Ectodermal cell (in vitro differentiated cells): ENCODE data around the gene CCDC69.
"Not testable (repeated sequence)": the region's sequence is repeated elsewhere in the genome, so short reads cannot be mapped to it uniquely, and the experiment has no call there.

Experiments used
- H3K27ac ChIP-seq: 2 replicates; pipeline ENCODE4 v1.7.0; 2013; ENCODE audit warnings: mild to moderate bottlenecking, low read depth, low read length; ENCODE audit not compliant: insufficient read depth, poor library complexity, severe bottlenecking
- H3K27me3 ChIP-seq: 2 replicates; pipeline ENCODE4 v1.7.0; 2013; ENCODE audit warnings: mild to moderate bottlenecking, low read length; ENCODE audit not compliant: insufficient read depth, control insufficient read depth, poor library complexity, severe bottlenecking
- H3K36me3 ChIP-seq: one replicate; pipeline ENCODE4 v1.7.0; 2013; ENCODE audit warnings: low read length; ENCODE audit not compliant: control insufficient read depth, insufficient read depth
- H3K4me1 ChIP-seq: one replicate; pipeline ENCODE4 v1.7.0; 2013; ENCODE audit warnings: low read length; ENCODE audit not compliant: control insufficient read depth, insufficient read depth
- H3K4me3 ChIP-seq: 2 replicates; pipeline ENCODE4 v1.7.0; 2013; ENCODE audit warnings: low read depth, low read length, control low read depth; ENCODE audit not compliant: insufficient read depth
- H3K9me3 ChIP-seq: 2 replicates; pipeline ENCODE4 v1.7.0; 2013; ENCODE audit warnings: mild to moderate bottlenecking, low read length, moderate library complexity; ENCODE audit not compliant: control insufficient read depth
- whole genome bisulfite sequencing, 2 experiments: methylation state at CpG; one replicate each; pipeline ENCODE4 v1.1.7; 2013; ENCODE audit warnings: missing lambda C conversion rate in 2 of 2; 5-methylcytosine and 5-hydroxymethylcytosine counted together

Gene CCDC69

GRCh38 chr5:151213803-151214613 is 9.9 kb downstream of the CCDC69 start:
- H3K4me3 ChIP-seq, result no peak overlapping the region
- H3K36me3 ChIP-seq, result no peaks in the 10 kb centered on the region
- WGBS, 2 experiments, result 69 to 76% methylated on average over 9 of the region's 9 CpGs
- no peaks in the 10 kb centered on the region for H3K27me3 ChIP-seq
- H3K9me3 ChIP-seq, result no peaks in the 10 kb centered on the region
- no peak overlapping the region for H3K27ac ChIP-seq
- no peaks in the 10 kb centered on the region for H3K4me1 ChIP-seq

GRCh38 chr5:151212406-151212798 is 11.5 kb downstream of the CCDC69 start:
- H3K4me1 ChIP-seq, result no peaks in the 10 kb centered on the region
- no peaks in the 10 kb centered on the region for H3K36me3 ChIP-seq
- H3K9me3 ChIP-seq, result no peaks in the 10 kb centered on the region
- 74 to 81% methylated on average over 3 of the region's 3 CpGs for WGBS, 2 experiments
- no peak overlapping the region for H3K27ac ChIP-seq
- no peaks in the 10 kb centered on the region for H3K27me3 ChIP-seq
- no peak overlapping the region for H3K4me3 ChIP-seq

- Histone ChIP-seq H3K27ac (no peak overlapping the region), H3K4me1 (no peaks in the 10 kb centered on the region), H3K27me3 (no peaks in the 10 kb centered on the region), H3K9me3 (no peaks in the 10 kb centered on the region), H3K36me3 (no peaks in the 10 kb centered on the region), H3K4me3 (no peak overlapping the region)
- WGBS, 2 experiments, result 79 to 83% methylated on average over 5 of the region's 5 CpGs
Measured at GRCh38 chr5:151208481-151208914, 15.4 kb downstream of the CCDC69 start.

- 92 to 94% methylated on average over 10 of the region's 10 CpGs for WGBS, 2 experiments
- no peaks in the 10 kb centered on the region for H3K9me3 ChIP-seq
Measured at GRCh38 chr5:151205411-151205810, 18.5 kb downstream of the CCDC69 start.

GRCh38 chr5:151204051-151204450 is 19.8 kb downstream of the CCDC69 start:
- H3K9me3 ChIP-seq, result no peaks in the 10 kb centered on the region
- no peak overlapping the region for H3K27ac ChIP-seq
- no peaks in the 10 kb centered on the region for H3K36me3 ChIP-seq
- H3K4me3 ChIP-seq, result no peak overlapping the region
- H3K4me1 ChIP-seq, result no peaks in the 10 kb centered on the region
- no peaks in the 10 kb centered on the region for H3K27me3 ChIP-seq
- 89 to 90% methylated on average over 5 of the region's 5 CpGs for WGBS, 2 experiments

More at GRCh38 chr5:151205411-151205810, 18.5 kb downstream of the CCDC69 start:
- Histone ChIP-seq H3K27ac (no peak overlapping the region), H3K36me3 (no peaks in the 10 kb centered on the region), H3K4me3 (no peak overlapping the region), H3K4me1 (no peaks in the 10 kb centered on the region), H3K27me3 (no peaks in the 10 kb centered on the region)

GRCh38 chr5:151202381-151203139 is 21.3 kb downstream of the CCDC69 start:
- no peak overlapping the region for H3K27ac ChIP-seq
- no peaks in the 10 kb centered on the region for H3K36me3 ChIP-seq
- WGBS, 2 experiments, result 91 to 94% methylated on average over 5 of the region's 5 CpGs
- no peaks in the 10 kb centered on the region for H3K27me3 ChIP-seq
- no peaks in the 10 kb centered on the region for H3K4me1 ChIP-seq
- H3K4me3 ChIP-seq, result no peak overlapping the region
- H3K9me3 ChIP-seq, result no peaks in the 10 kb centered on the region

GRCh38 chr5:151200913-151201595 is 22.8 kb downstream of the CCDC69 start:
- no peaks in the 10 kb centered on the region for H3K27me3 ChIP-seq
- H3K4me3 ChIP-seq, result no peak overlapping the region
- no peaks in the 10 kb centered on the region for H3K36me3 ChIP-seq
- 83 to 89% methylated on average over 6 of the region's 6 CpGs for WGBS, 2 experiments
- no peaks in the 10 kb centered on the region for H3K9me3 ChIP-seq
- no peak overlapping the region for H3K27ac ChIP-seq
- H3K4me1 ChIP-seq, result no peaks in the 10 kb centered on the region

- Histone ChIP-seq H3K27me3 (no peaks in the 10 kb centered on the region), H3K9me3 (no peaks in the 10 kb centered on the region), H3K4me1 (no peaks in the 10 kb centered on the region), H3K27ac (no peak overlapping the region), H3K36me3 (no peaks in the 10 kb centered on the region), H3K4me3 (no peak overlapping the region)
- WGBS, 2 experiments, result 90 to 94% methylated on average over 4 to 7 of the region's 7 CpGs
Measured at GRCh38 chr5:151199581-151200185, 24.2 kb downstream of the CCDC69 start.

GRCh38 chr5:151198861-151199260 is 25.0 kb downstream of the CCDC69 start:
- H3K27me3 ChIP-seq, result no peaks in the 10 kb centered on the region

GRCh38 chr5:151197291-151197600 is 26.6 kb downstream of the CCDC69 start:
- not testable (repeated sequence) for H3K4me1 ChIP-seq, H3K36me3 ChIP-seq, H3K27me3 ChIP-seq, H3K4me3 ChIP-seq, H3K27ac ChIP-seq, H3K9me3 ChIP-seq
- 88 to 89% methylated on average over 8 of the region's 9 CpGs for WGBS, 2 experiments

More at GRCh38 chr5:151198861-151199260, 25.0 kb downstream of the CCDC69 start:
- WGBS, 2 experiments, result 75 to 80% methylated on average over 5 of the region's 5 CpGs
- H3K36me3 ChIP-seq, result no peaks in the 10 kb centered on the region
- H3K27ac ChIP-seq, result no peak overlapping the region
- H3K4me3 ChIP-seq, result no peak overlapping the region
- H3K4me1 ChIP-seq, result no peaks in the 10 kb centered on the region
- no peaks in the 10 kb centered on the region for H3K9me3 ChIP-seq
